Erythroblast (primary cell): Measurements from ENCODE around the gene AARS2.

Experiments
- GATA1 ChIP-seq: IDR thresholded peaks from 2 replicates; pipeline ENCODE4 v1.6.1; 2011; ENCODE audit warnings: low read depth, mild to moderate bottlenecking, control low read depth, low read length, moderate library complexity
- POLR2A ChIP-seq: IDR thresholded peaks from 2 replicates; pipeline ENCODE4 v1.6.1; 2011; ENCODE audit warnings: mild to moderate bottlenecking, low read length

DNA sequence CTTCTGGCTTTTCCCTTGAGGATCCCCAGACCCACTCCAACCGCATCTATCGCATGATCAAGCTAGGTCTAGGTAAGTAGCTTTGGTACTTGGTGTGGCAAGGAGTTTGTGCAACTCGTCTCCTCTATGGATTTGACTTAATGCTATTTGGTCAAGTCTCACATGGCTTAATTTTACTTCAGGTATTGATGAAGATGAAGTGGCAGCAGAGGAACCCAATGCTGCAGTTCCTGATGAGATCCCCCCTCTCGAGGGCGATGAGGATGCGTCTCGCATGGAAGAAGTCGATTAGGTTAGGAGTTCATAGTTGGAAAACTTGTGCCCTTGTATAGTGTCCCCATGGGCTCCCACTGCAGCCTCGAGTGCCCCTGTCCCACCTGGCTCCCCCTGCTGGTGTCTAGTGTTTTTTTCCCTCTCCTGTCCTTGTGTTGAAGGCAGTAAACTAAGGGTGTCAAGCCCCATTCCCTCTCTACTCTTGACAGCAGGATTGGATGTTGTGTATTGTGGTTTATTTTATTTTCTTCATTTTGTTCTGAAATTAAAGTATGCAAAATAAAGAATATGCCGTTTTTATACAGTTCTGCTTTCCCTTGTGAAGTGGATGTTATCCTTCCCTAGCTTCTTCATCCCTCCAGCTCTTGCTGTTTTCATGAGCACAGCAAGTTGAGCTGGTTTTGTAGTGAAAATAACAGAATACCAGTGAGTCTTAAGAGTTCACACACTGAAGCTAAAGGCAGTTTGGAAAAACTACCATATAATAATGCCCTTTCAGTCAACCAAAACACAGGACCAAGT is 59.6 kb downstream of the AARS2 start:
- TF ChIP-seq GATA1: no peak
- TF ChIP-seq POLR2A: no peak
